ENCODE measurements around the gene ZNF697. TPM values are rescaled to one million over a fixed set of nuclear protein-coding genes. Genes with fewer than 3 reads are reported as not detected.
"Not testable (repeated sequence)": the region's sequence is repeated elsewhere in the genome, so short reads cannot be mapped to it uniquely, and the experiment has no call there.

ZNF697 gene
- total RNA-seq, 1 experiment from 2014 or later: 4.8 TPM

GRCh38 chr1:119613769-119614720, 34.0 kb downstream of the ZNF697 start:
- Histone ChIP-seq H3K36me3 (ENCODE audit: insufficient read depth, low read length, poor library complexity, severe bottlenecking) (no peaks in the 10 kb centered on the region), H3K4me1 (ENCODE audit: insufficient read depth, low read length, poor library complexity, severe bottlenecking) (no peaks in the 10 kb centered on the region), H3K4me3 (ENCODE audit: low read depth, low read length, poor library complexity, severe bottlenecking) (no peak overlapping the region), H3K9me3 (ENCODE audit: low read depth, low read length, poor library complexity, severe bottlenecking) (no peaks in the 10 kb centered on the region), H3K27ac (ENCODE audit: low read depth, low read length, poor library complexity, severe bottlenecking) (no peak overlapping the region), H3K27me3 (replicated peaks; ENCODE audit: insufficient read depth, low read depth, low read length, poor library complexity) (no peaks in the 10 kb centered on the region)
- CTCF ChIA-PET: interaction anchor here (1.0 to 1.4 kb wide), 2 partner anchors 48 to 61 kb away, joined by 3 to 17 read pairs; no protein-coding TSS in a partner anchor
- BruUV-seq (replicated peaks): no TSS peak
- peak; percentile 75 for TF ChIP-seq CTCF (conservative IDR thresholded peaks at IDR 0.05; ENCODE audit: low read depth, low read length)
- no peak for TF ChIP-seq EZH2 (IDR thresholded peaks at IDR 0.05; ENCODE audit: borderline replicate concordance, low read depth, low read length, poor library complexity, severe bottlenecking)
- intact Hi-C loops (cut with micrococcal nuclease; ENCODE audit: unreplicated experiment): loop anchor here (1.0 kb wide), 1 partner anchor 49 kb away; no protein-coding TSS in a partner anchor
- POLR2A ChIA-PET (ENCODE audit: low non-redundant PET): no interaction called here
- DNase-seq (ENCODE audit: low spot score): peak; percentile 88

GRCh38 chr1:119611701-119612113, 36.4 kb downstream of the ZNF697 start:
- Histone ChIP-seq H3K27me3 (replicated peaks; ENCODE audit: insufficient read depth, low read depth, low read length, poor library complexity) (no peaks in the 10 kb centered on the region), H3K4me3 (ENCODE audit: low read depth, low read length, poor library complexity, severe bottlenecking) (no peak overlapping the region), H3K4me1 (ENCODE audit: insufficient read depth, low read length, poor library complexity, severe bottlenecking) (no peaks in the 10 kb centered on the region), H3K9me3 (ENCODE audit: low read depth, low read length, poor library complexity, severe bottlenecking) (no peaks in the 10 kb centered on the region), H3K36me3 (ENCODE audit: insufficient read depth, low read length, poor library complexity, severe bottlenecking) (no peaks in the 10 kb centered on the region), H3K27ac (ENCODE audit: low read depth, low read length, poor library complexity, severe bottlenecking) (no peak overlapping the region)
- DNase-seq (ENCODE audit: low spot score): peak; percentile 56
- ChIA-PET POLR2A (ENCODE audit: low non-redundant PET) (no interaction called here), CTCF (interaction anchor here (0.6 to 2.0 kb wide), 6 partner anchors 20 to 197 kb away, joined by 3 to 15 read pairs (median 4); no protein-coding TSS in a partner anchor)
- intact Hi-C loops (cut with micrococcal nuclease; ENCODE audit: unreplicated experiment): loop anchor here (2.0 kb wide), 1 partner anchor 63 kb away; no protein-coding TSS in a partner anchor
- TF ChIP-seq EZH2 (IDR thresholded peaks at IDR 0.05; ENCODE audit: borderline replicate concordance, low read depth, low read length, poor library complexity, severe bottlenecking): no peak
- TF ChIP-seq CTCF (conservative IDR thresholded peaks at IDR 0.05; ENCODE audit: low read depth, low read length): peak; percentile 95
- BruUV-seq (replicated peaks): no TSS peak

GRCh38 chr1:119608816-119609215, 39.2 kb downstream of the ZNF697 start:
- CTCF ChIA-PET: interaction anchor here (0.7 kb wide), 1 partner anchor 200 kb away, joined by 3 read pairs; no protein-coding TSS in a partner anchor
- DNase-seq (ENCODE audit: low spot score); H3K27ac ChIP-seq (ENCODE audit: low read depth, low read length, poor library complexity, severe bottlenecking); H3K4me3 ChIP-seq (ENCODE audit: low read depth, low read length, poor library complexity, severe bottlenecking); H3K36me3 ChIP-seq (ENCODE audit: insufficient read depth, low read length, poor library complexity, severe bottlenecking); POLR2A ChIA-PET (ENCODE audit: low non-redundant PET); BruUV-seq (replicated peaks); H3K4me1 ChIP-seq (ENCODE audit: insufficient read depth, low read length, poor library complexity, severe bottlenecking); H3K9me3 ChIP-seq (ENCODE audit: low read depth, low read length, poor library complexity, severe bottlenecking); H3K27me3 ChIP-seq (replicated peaks; ENCODE audit: insufficient read depth, low read depth, low read length, poor library complexity); intact Hi-C loops (cut with micrococcal nuclease; ENCODE audit: unreplicated experiment): not testable (repeated sequence)

GRCh38 chr1:119607087-119607807, 40.8 kb downstream of the ZNF697 start:
- H3K9me3 ChIP-seq (ENCODE audit: low read depth, low read length, poor library complexity, severe bottlenecking): not testable (repeated sequence)

More at GRCh38 chr1:119607087-119607807, 40.8 kb downstream of the ZNF697 start:
- H3K4me3 ChIP-seq (ENCODE audit: low read depth, low read length, poor library complexity, severe bottlenecking); CTCF ChIA-PET; H3K4me1 ChIP-seq (ENCODE audit: insufficient read depth, low read length, poor library complexity, severe bottlenecking); DNase-seq (ENCODE audit: low spot score); H3K27ac ChIP-seq (ENCODE audit: low read depth, low read length, poor library complexity, severe bottlenecking); intact Hi-C loops (cut with micrococcal nuclease; ENCODE audit: unreplicated experiment); H3K36me3 ChIP-seq (ENCODE audit: insufficient read depth, low read length, poor library complexity, severe bottlenecking); H3K27me3 ChIP-seq (replicated peaks; ENCODE audit: insufficient read depth, low read depth, low read length, poor library complexity); BruUV-seq (replicated peaks); POLR2A ChIA-PET (ENCODE audit: low non-redundant PET): not testable (repeated sequence)

All from A673 (cell line).